Mesendoderm (in vitro differentiated cells): ENCODE data around the gene SDK2.

Experiments
- DNase-seq: peaks from one replicate; pipeline ENCODE4 v3.0.0; 2013
- H2AK5ac ChIP-seq: 2 replicates; pipeline ENCODE4 v1.6.1; 2013; ENCODE audit warnings: low read length, inconsistent platforms
- H2BK120ac ChIP-seq: 2 replicates; pipeline ENCODE4 v1.6.1; 2013; ENCODE audit warnings: low read depth, mild to moderate bottlenecking, low read length, moderate library complexity, mixed read lengths
- H2BK15ac ChIP-seq: replicated peaks from 2 replicates; pipeline ENCODE4 v1.6.1; 2013; ENCODE audit warnings: low read depth, mild to moderate bottlenecking, moderate library complexity
- H2BK5ac ChIP-seq: 2 replicates; pipeline ENCODE4 v1.6.1; 2013; ENCODE audit warnings: low read length, inconsistent platforms
- H3K18ac ChIP-seq: 2 replicates; pipeline ENCODE4 v1.6.1; 2013; ENCODE audit warnings: mild to moderate bottlenecking, low read length, mixed read lengths
- H3K23ac ChIP-seq: one replicate; pipeline ENCODE4 v1.6.1; 2013; ENCODE audit warnings: low read length
- H3K27ac ChIP-seq: 2 replicates; pipeline ENCODE4 v1.5.1; 2013; ENCODE audit warnings: low read depth, mild to moderate bottlenecking, inconsistent platforms, low read length, moderate library complexity
- H3K27me3 ChIP-seq: 2 replicates; pipeline ENCODE4 v1.6.1; 2013; ENCODE audit warnings: low read length, control low read depth, mild to moderate bottlenecking, inconsistent platforms; ENCODE audit not compliant: insufficient read depth, poor library complexity
- H3K36me3 ChIP-seq: 2 replicates; pipeline ENCODE4 v1.6.1; 2013; ENCODE audit warnings: low read length, inconsistent platforms; ENCODE audit not compliant: control insufficient read depth, insufficient read depth
- H3K4ac ChIP-seq: one replicate; pipeline ENCODE4 v1.6.1; 2013; ENCODE audit warnings: low read depth, mild to moderate bottlenecking, low read length, moderate library complexity
- H3K4me1 ChIP-seq: 2 replicates; pipeline ENCODE4 v1.6.1; 2013; ENCODE audit warnings: low read depth, low read length, inconsistent platforms; ENCODE audit not compliant: control insufficient read depth
- H3K4me2 ChIP-seq: 2 replicates; pipeline ENCODE4 v1.6.1; 2013; ENCODE audit warnings: low read length
- H3K4me3 ChIP-seq: 2 replicates; pipeline ENCODE4 v1.5.1; 2013; ENCODE audit warnings: mild to moderate bottlenecking, low read length
- H3K56ac ChIP-seq: one replicate; pipeline ENCODE4 v1.6.1; 2013; ENCODE audit warnings: low read length
- H3K79me1 ChIP-seq: 2 replicates; pipeline ENCODE4 v1.6.1; 2013; ENCODE audit warnings: low read length, inconsistent platforms
- H3K79me2 ChIP-seq: 2 replicates; pipeline ENCODE4 v1.6.1; 2013; ENCODE audit warnings: mild to moderate bottlenecking, low read length; ENCODE audit not compliant: control insufficient read depth, insufficient read depth
- H3K9ac ChIP-seq: 2 replicates; pipeline ENCODE4 v1.6.1; 2013; ENCODE audit warnings: low read length, inconsistent platforms
- H4K5ac ChIP-seq: one replicate; pipeline ENCODE4 v1.6.1; 2013; ENCODE audit warnings: low read length
- H4K8ac ChIP-seq: one replicate; pipeline ENCODE4 v1.6.1; 2013; ENCODE audit warnings: low read depth, mild to moderate bottlenecking, control low read depth, low read length, moderate library complexity
- WGBS: extraction: QIAGEN DNeasy Blood & Tissue Kit; methylation state at CpG from one replicate; pipeline ENCODE4 v1.1.7; 2013; ENCODE audit warnings: low lambda C conversion rate, missing lambda C conversion rate; ENCODE audit not compliant: insufficient coverage; ENCODE audit errors: extremely low coverage; 5-methylcytosine and 5-hydroxymethylcytosine counted together

SDK2 gene

GRCh38 chr17:73480740-73481139, 163.5 kb downstream of the SDK2 start:
- Histone ChIP-seq H3K4me3 (no peak overlapping the region), H2BK120ac (no peak overlapping the region), H3K56ac (no peak overlapping the region), H3K27me3 (no peaks in the 10 kb centered on the region), H3K4ac (no peak overlapping the region), H3K18ac (no peak overlapping the region), H2AK5ac (no peak overlapping the region), H3K79me2 (no peaks in the 10 kb centered on the region), H3K27ac (no peak overlapping the region), H4K8ac (no peak overlapping the region), H3K36me3 (peaks cover 2% of the 10 kb centered on the region), H3K4me2 (no peak overlapping the region), H4K5ac (no peak overlapping the region), H3K79me1 (no peaks in the 10 kb centered on the region), H3K4me1 (peaks cover 5% of the 10 kb centered on the region), H2BK15ac (no peak overlapping the region), H3K9ac (no peak overlapping the region), H3K23ac (no peak overlapping the region), H2BK5ac (no peak overlapping the region)
- DNase-seq = no peak
- no CpG with 5 or more reads among the region's 4 CpGs for WGBS

GRCh38 chr17:73478768-73479424, 165.3 kb downstream of the SDK2 start:
- Histone ChIP-seq H3K4me2 (no peak overlapping the region), H3K4ac (no peak overlapping the region), H2AK5ac (no peak overlapping the region), H3K9ac (peak overlapping the region; percentile 27), H2BK5ac (no peak overlapping the region), H3K56ac (peak overlapping the region; percentile 56), H4K8ac (no peak overlapping the region), H2BK120ac (no peak overlapping the region), H4K5ac (no peak overlapping the region), H3K27ac (no peak overlapping the region), H3K4me3 (no peak overlapping the region), H2BK15ac (no peak overlapping the region), H3K79me2 (no peaks in the 10 kb centered on the region), H3K4me1 (peaks cover 5% of the 10 kb centered on the region), H3K36me3 (peaks cover 2% of the 10 kb centered on the region), H3K27me3 (no peaks in the 10 kb centered on the region), H3K23ac (peak overlapping the region; percentile 45), H3K79me1 (no peaks in the 10 kb centered on the region), H3K18ac (no peak overlapping the region)
- DNase-seq = peak; percentile 58
- WGBS = no CpG with 5 or more reads among the region's 14 CpGs

GRCh38 chr17:73478334-73478733, 165.9 kb downstream of the SDK2 start:
- H2AK5ac ChIP-seq = no peak overlapping the region
- H2BK120ac ChIP-seq = no peak overlapping the region
- no peak overlapping the region for H3K27ac ChIP-seq

GRCh38 chr17:73476890-73477350, 167.3 kb downstream of the SDK2 start:
- no peak overlapping the region for H2BK120ac ChIP-seq
- H3K23ac ChIP-seq = no peak overlapping the region
- no peak overlapping the region for H3K4me3 ChIP-seq
- no peaks in the 10 kb centered on the region for H3K27me3 ChIP-seq
- peak overlapping the region; percentile 6 for H3K9ac ChIP-seq
- no peak overlapping the region for H2BK5ac ChIP-seq
- H3K4me1 ChIP-seq = peaks cover 5% of the 10 kb centered on the region
- H3K56ac ChIP-seq = peak overlapping the region; percentile 70
- H4K5ac ChIP-seq = no peak overlapping the region
- no peaks in the 10 kb centered on the region for H3K79me2 ChIP-seq
- H3K27ac ChIP-seq = no peak overlapping the region
- no peak overlapping the region for H4K8ac ChIP-seq
- peak overlapping the region; percentile 42 for H3K4ac ChIP-seq
- H3K18ac ChIP-seq = peak overlapping the region; percentile 63
- no CpG with 5 or more reads among the region's 13 CpGs for WGBS
- peaks cover 2% of the 10 kb centered on the region for H3K36me3 ChIP-seq
- H2AK5ac ChIP-seq = no peak overlapping the region
- no peak for DNase-seq
- H2BK15ac ChIP-seq = no peak overlapping the region
- no peaks in the 10 kb centered on the region for H3K79me1 ChIP-seq
- H3K4me2 ChIP-seq = no peak overlapping the region

More at GRCh38 chr17:73478334-73478733, 165.9 kb downstream of the SDK2 start:
- Histone ChIP-seq H2BK15ac (no peak overlapping the region), H3K79me2 (no peaks in the 10 kb centered on the region), H3K4me1 (peaks cover 5% of the 10 kb centered on the region), H3K4me3 (no peak overlapping the region), H4K8ac (no peak overlapping the region), H2BK5ac (no peak overlapping the region), H3K56ac (peak overlapping the region; percentile 34), H3K23ac (no peak overlapping the region), H3K4ac (no peak overlapping the region), H4K5ac (no peak overlapping the region), H3K27me3 (no peaks in the 10 kb centered on the region), H3K36me3 (peaks cover 2% of the 10 kb centered on the region), H3K18ac (no peak overlapping the region), H3K4me2 (no peak overlapping the region), H3K9ac (no peak overlapping the region), H3K79me1 (no peaks in the 10 kb centered on the region)
- no peak for DNase-seq
- no CpG with 5 or more reads among the region's 11 CpGs for WGBS

- no CpG with 5 or more reads among the region's 12 CpGs for WGBS
- H3K36me3 ChIP-seq = peaks cover 2% of the 10 kb centered on the region
- no peak overlapping the region for H2AK5ac ChIP-seq
- H3K79me2 ChIP-seq = no peaks in the 10 kb centered on the region
- no peaks in the 10 kb centered on the region for H3K79me1 ChIP-seq
- peaks cover 5% of the 10 kb centered on the region for H3K4me1 ChIP-seq
- no peak overlapping the region for H2BK15ac ChIP-seq
- H3K56ac ChIP-seq = no peak overlapping the region
- no peak overlapping the region for H3K9ac ChIP-seq
- no peak overlapping the region for H3K18ac ChIP-seq
- H4K5ac ChIP-seq = no peak overlapping the region
- no peak overlapping the region for H3K4ac ChIP-seq
- H3K23ac ChIP-seq = no peak overlapping the region
- no peaks in the 10 kb centered on the region for H3K27me3 ChIP-seq
- H4K8ac ChIP-seq = no peak overlapping the region
- H2BK120ac ChIP-seq = no peak overlapping the region
- no peak overlapping the region for H3K27ac ChIP-seq
- H3K4me3 ChIP-seq = no peak overlapping the region
- H3K4me2 ChIP-seq = no peak overlapping the region
- peak; percentile 69 for DNase-seq
- no peak overlapping the region for H2BK5ac ChIP-seq
Measured at GRCh38 chr17:73474370-73474988, 169.8 kb downstream of the SDK2 start.
